ENCODE results near the gene DHRS3.

Gene DHRS3

GRCh38 chr1:12598974-12599373 lies 19.0 kb downstream of the DHRS3 start:
- H3K9ac ChIP-seq (ENCODE audit: low read length) = no peak overlapping the region
- H3K27ac ChIP-seq (ENCODE audit: low read depth, low read length) = no peak overlapping the region
- H3K4me1 ChIP-seq (ENCODE audit: control insufficient read depth, insufficient read depth, low read length) = peaks cover 49% of the 10 kb centered on the region

GRCh38 chr1:12597792-12598191 lies 20.2 kb downstream of the DHRS3 start:
- Histone ChIP-seq H3K4me3 (ENCODE audit: low read length) (no peak overlapping the region), H3K9ac (ENCODE audit: low read length) (no peak overlapping the region), H3K36me3 (ENCODE audit: control insufficient read depth, insufficient read depth, low read length) (no peaks in the 10 kb centered on the region), H3K4me1 (ENCODE audit: control insufficient read depth, insufficient read depth, low read length) (peaks cover 51% of the 10 kb centered on the region), H3K27me3 (ENCODE audit: control insufficient read depth, insufficient read depth, low read length) (no peaks in the 10 kb centered on the region), H3K27ac (ENCODE audit: low read depth, low read length) (peak overlapping the region; percentile 0)

More at GRCh38 chr1:12598974-12599373, 19.0 kb downstream of the DHRS3 start:
- Histone ChIP-seq H3K4me3 (ENCODE audit: low read length) (no peak overlapping the region), H3K27me3 (ENCODE audit: control insufficient read depth, insufficient read depth, low read length) (no peaks in the 10 kb centered on the region), H3K36me3 (ENCODE audit: control insufficient read depth, insufficient read depth, low read length) (no peaks in the 10 kb centered on the region)

- peak overlapping the region; percentile 90 for H3K27ac ChIP-seq (ENCODE audit: low read depth, low read length)
- peak overlapping the region; percentile 50 for H3K4me3 ChIP-seq (ENCODE audit: low read length)
- peaks cover 47% of the 10 kb centered on the region for H3K4me1 ChIP-seq (ENCODE audit: control insufficient read depth, insufficient read depth, low read length)
- peak overlapping the region; percentile 14 for H3K9ac ChIP-seq (ENCODE audit: low read length)
- H3K27me3 ChIP-seq (ENCODE audit: control insufficient read depth, insufficient read depth, low read length) = no peaks in the 10 kb centered on the region
- H3K36me3 ChIP-seq (ENCODE audit: control insufficient read depth, insufficient read depth, low read length) = no peaks in the 10 kb centered on the region
These were observed 21.8 kb downstream of the DHRS3 start for GRCh38 chr1:12596007-12596821.

- H3K9ac ChIP-seq (ENCODE audit: low read length) = no peak overlapping the region
- no peaks in the 10 kb centered on the region for H3K27me3 ChIP-seq (ENCODE audit: control insufficient read depth, insufficient read depth, low read length)
- H3K4me3 ChIP-seq (ENCODE audit: low read length) = peak overlapping the region; percentile 47
- H3K27ac ChIP-seq (ENCODE audit: low read depth, low read length) = peak overlapping the region; percentile 90
- no peaks in the 10 kb centered on the region for H3K36me3 ChIP-seq (ENCODE audit: control insufficient read depth, insufficient read depth, low read length)
- peaks cover 52% of the 10 kb centered on the region for H3K4me1 ChIP-seq (ENCODE audit: control insufficient read depth, insufficient read depth, low read length)
These were observed 22.3 kb downstream of the DHRS3 start for GRCh38 chr1:12595757-12596006.

- Histone ChIP-seq H3K27me3 (ENCODE audit: control insufficient read depth, insufficient read depth, low read length) (no peaks in the 10 kb centered on the region), H3K27ac (ENCODE audit: low read depth, low read length) (peak overlapping the region; percentile 90), H3K4me1 (ENCODE audit: control insufficient read depth, insufficient read depth, low read length) (peaks cover 49% of the 10 kb centered on the region), H3K36me3 (ENCODE audit: control insufficient read depth, insufficient read depth, low read length) (no peaks in the 10 kb centered on the region), H3K9ac (ENCODE audit: low read length) (no peak overlapping the region), H3K4me3 (ENCODE audit: low read length) (peak overlapping the region; percentile 47)
These were observed 22.8 kb downstream of the DHRS3 start for GRCh38 chr1:12594966-12595756.

- H3K4me1 ChIP-seq (ENCODE audit: control insufficient read depth, insufficient read depth, low read length) = peaks cover 44% of the 10 kb centered on the region
- no peaks in the 10 kb centered on the region for H3K36me3 ChIP-seq (ENCODE audit: control insufficient read depth, insufficient read depth, low read length)
- peak overlapping the region; percentile 44 for H3K4me3 ChIP-seq (ENCODE audit: low read length)
- H3K9ac ChIP-seq (ENCODE audit: low read length) = no peak overlapping the region
- H3K27ac ChIP-seq (ENCODE audit: low read depth, low read length) = peak overlapping the region; percentile 90
- H3K27me3 ChIP-seq (ENCODE audit: control insufficient read depth, insufficient read depth, low read length) = no peaks in the 10 kb centered on the region
These were observed 23.5 kb downstream of the DHRS3 start for GRCh38 chr1:12594490-12594889.

GRCh38 chr1:12593621-12594066 lies 24.4 kb downstream of the DHRS3 start:
- H3K4me3 ChIP-seq (ENCODE audit: low read length) = no peak overlapping the region
- H3K4me1 ChIP-seq (ENCODE audit: control insufficient read depth, insufficient read depth, low read length) = peaks cover 38% of the 10 kb centered on the region
- H3K27ac ChIP-seq (ENCODE audit: low read depth, low read length) = peak overlapping the region; percentile 90
- H3K9ac ChIP-seq (ENCODE audit: low read length) = no peak overlapping the region
- no peaks in the 10 kb centered on the region for H3K27me3 ChIP-seq (ENCODE audit: control insufficient read depth, insufficient read depth, low read length)
- H3K36me3 ChIP-seq (ENCODE audit: control insufficient read depth, insufficient read depth, low read length) = no peaks in the 10 kb centered on the region

GRCh38 chr1:12592496-12592895 lies 25.5 kb downstream of the DHRS3 start:
- Histone ChIP-seq H3K27me3 (ENCODE audit: control insufficient read depth, insufficient read depth, low read length) (no peaks in the 10 kb centered on the region), H3K4me1 (ENCODE audit: control insufficient read depth, insufficient read depth, low read length) (peaks cover 38% of the 10 kb centered on the region), H3K4me3 (ENCODE audit: low read length) (no peak overlapping the region), H3K9ac (ENCODE audit: low read length) (no peak overlapping the region), H3K27ac (ENCODE audit: low read depth, low read length) (peak overlapping the region; percentile 90), H3K36me3 (ENCODE audit: control insufficient read depth, insufficient read depth, low read length) (no peaks in the 10 kb centered on the region)

GRCh38 chr1:12591267-12591938 lies 26.6 kb downstream of the DHRS3 start:
- H3K36me3 ChIP-seq (ENCODE audit: control insufficient read depth, insufficient read depth, low read length) = no peaks in the 10 kb centered on the region
- H3K4me1 ChIP-seq (ENCODE audit: control insufficient read depth, insufficient read depth, low read length) = peaks cover 32% of the 10 kb centered on the region
- H3K27me3 ChIP-seq (ENCODE audit: control insufficient read depth, insufficient read depth, low read length) = no peaks in the 10 kb centered on the region
- peak overlapping the region; percentile 62 for H3K27ac ChIP-seq (ENCODE audit: low read depth, low read length)
- no peak overlapping the region for H3K9ac ChIP-seq (ENCODE audit: low read length)
- no peak overlapping the region for H3K4me3 ChIP-seq (ENCODE audit: low read length)

GRCh38 chr1:12588695-12589094 lies 29.3 kb downstream of the DHRS3 start:
- H3K4me3 ChIP-seq (ENCODE audit: low read length) = no peak overlapping the region
- no peak overlapping the region for H3K9ac ChIP-seq (ENCODE audit: low read length)
- peaks cover 5% of the 10 kb centered on the region for H3K36me3 ChIP-seq (ENCODE audit: control insufficient read depth, insufficient read depth, low read length)
- no peaks in the 10 kb centered on the region for H3K27me3 ChIP-seq (ENCODE audit: control insufficient read depth, insufficient read depth, low read length)
- H3K4me1 ChIP-seq (ENCODE audit: control insufficient read depth, insufficient read depth, low read length) = peaks cover 13% of the 10 kb centered on the region
- no peak overlapping the region for H3K27ac ChIP-seq (ENCODE audit: low read depth, low read length)

- Histone ChIP-seq H3K9ac (ENCODE audit: low read length) (no peak overlapping the region), H3K4me3 (ENCODE audit: low read length) (no peak overlapping the region), H3K27ac (ENCODE audit: low read depth, low read length) (no peak overlapping the region), H3K27me3 (ENCODE audit: control insufficient read depth, insufficient read depth, low read length) (no peaks in the 10 kb centered on the region), H3K36me3 (ENCODE audit: control insufficient read depth, insufficient read depth, low read length) (peaks cover 5% of the 10 kb centered on the region), H3K4me1 (ENCODE audit: control insufficient read depth, insufficient read depth, low read length) (peaks cover 13% of the 10 kb centered on the region)
These were observed 29.9 kb downstream of the DHRS3 start for GRCh38 chr1:12587981-12588640.

Data from rectal smooth muscle tissue (tissue), 1 donor.